Activated naive CD4-positive, alpha-beta T cell treated with anti-CD3 and anti-CD28 coated beads for 36 hours (primary cell): ENCODE measurements around the gene PTPRN2. TPM values are rescaled to one million over a fixed set of nuclear protein-coding genes. Genes with fewer than 3 reads are reported as not detected.
"Not testable (repeated sequence)": the region's sequence is repeated elsewhere in the genome, so short reads cannot be mapped to it uniquely, and the experiment has no call there.

ENCODE experiments used
- CTCF ChIA-PET: fragments of 350-600 bp; sonication (Branson Sonifier 250); formaldehyde crosslinking; loops from one replicate; lab custom pipeline; 2021; ENCODE audit warnings: antibody characterized with exemption; lab: Charles Lee
- DNase-seq: peaks from one replicate; pipeline ENCODE4 v3.0.0-alpha.2; 2020
- H3K27ac Mint-ChIP-seq: one replicate; pipeline ENCODE4 v1.8.0; 2021; ENCODE audit warnings: mild to moderate bottlenecking, mixed read lengths
- H3K27me3 Mint-ChIP-seq: one replicate; pipeline ENCODE4 v1.8.0; 2021; ENCODE audit warnings: low read depth, mixed read lengths
- H3K36me3 Mint-ChIP-seq: one replicate; pipeline ENCODE4 v1.8.0; 2021; ENCODE audit warnings: low read depth, mixed read lengths
- H3K4me1 Mint-ChIP-seq: one replicate; pipeline ENCODE4 v1.8.0; 2021; ENCODE audit warnings: low read depth, mixed read lengths
- H3K4me3 Mint-ChIP-seq: one replicate; pipeline ENCODE4 v1.8.0; 2021; ENCODE audit warnings: mild to moderate bottlenecking, moderate library complexity, mixed read lengths
- H3K9me3 Mint-ChIP-seq: one replicate; pipeline ENCODE4 v1.8.0; 2021; ENCODE audit warnings: mixed read lengths
- intact Hi-C: fragments of 100-400 bp; cut with micrococcal nuclease; formaldehyde crosslinking; loops from one replicate; pipeline ENCODE4 v1.15.1; 2023
- total RNA-seq, 2 experiments: library from RNA; stranded (reverse); gene quantifications; one replicate each; pipeline ENCODE4 v1.2.3, GENCODE V29; 2021

PTPRN2 gene
- total RNA-seq, 2 experiments from 2014 or later, result 0.54 to 0.62 TPM

- Mint-ChIP-seq H3K4me1 (peaks cover 20% of the 10 kb centered on the region), H3K36me3 (no peaks in the 10 kb centered on the region), H3K9me3 (no peaks in the 10 kb centered on the region), H3K27me3 (no peaks in the 10 kb centered on the region), H3K4me3 (peak overlapping the region; percentile 84), H3K27ac (peak overlapping the region; percentile 57)
- DNase-seq, result peak; percentile 76
- CTCF ChIA-PET, result no interaction called here
- intact Hi-C loops, result loop anchor here (2.0 kb wide), 2 partner anchors 44 to 66 kb away; no protein-coding TSS in a partner anchor
These were observed 1018.6 kb downstream of the PTPRN2 start for GRCh38 chr7:157568770-157569584.

- CTCF ChIA-PET, result no interaction called here
- Mint-ChIP-seq H3K27ac (no peak overlapping the region), H3K4me1 (peaks cover 16% of the 10 kb centered on the region), H3K27me3 (no peaks in the 10 kb centered on the region), H3K4me3 (peak overlapping the region; percentile 84), H3K9me3 (no peaks in the 10 kb centered on the region), H3K36me3 (no peaks in the 10 kb centered on the region)
- no peak for DNase-seq
- intact Hi-C loops, result loop anchor here (2.0 kb wide), 2 partner anchors 45 to 65 kb away; no protein-coding TSS in a partner anchor
These were observed 1019.4 kb downstream of the PTPRN2 start for GRCh38 chr7:157568106-157568769.

GRCh38 chr7:157567666-157568065 lies 1020.0 kb downstream of the PTPRN2 start:
- Mint-ChIP-seq H3K9me3 (no peaks in the 10 kb centered on the region), H3K27ac (no peak overlapping the region), H3K36me3 (no peaks in the 10 kb centered on the region), H3K4me3 (peak overlapping the region; percentile 84), H3K27me3 (no peaks in the 10 kb centered on the region), H3K4me1 (peaks cover 16% of the 10 kb centered on the region)
- CTCF ChIA-PET, result no interaction called here
- intact Hi-C loops, result loop anchor here (2.0 kb wide), 2 partner anchors 45 to 65 kb away; no protein-coding TSS in a partner anchor
- DNase-seq, result no peak

GRCh38 chr7:157566631-157567006 lies 1021.0 kb downstream of the PTPRN2 start:
- no peak for DNase-seq
- Mint-ChIP-seq H3K36me3 (no peaks in the 10 kb centered on the region), H3K4me3 (no peak overlapping the region), H3K27me3 (no peaks in the 10 kb centered on the region), H3K9me3 (no peaks in the 10 kb centered on the region), H3K27ac (no peak overlapping the region), H3K4me1 (peaks cover 16% of the 10 kb centered on the region)
- intact Hi-C loops, result no loop called here
- CTCF ChIA-PET, result no interaction called here

- DNase-seq, result no peak
- intact Hi-C loops, result no loop called here
- Mint-ChIP-seq H3K36me3 (no peaks in the 10 kb centered on the region), H3K27ac (no peak overlapping the region), H3K27me3 (no peaks in the 10 kb centered on the region), H3K4me1 (peaks cover 16% of the 10 kb centered on the region), H3K4me3 (no peak overlapping the region), H3K9me3 (no peaks in the 10 kb centered on the region)
- CTCF ChIA-PET, result no interaction called here
These were observed 1021.5 kb downstream of the PTPRN2 start for GRCh38 chr7:157565981-157566630.

GRCh38 chr7:157565201-157565626 lies 1022.4 kb downstream of the PTPRN2 start:
- H3K9me3 Mint-ChIP-seq, result no peaks in the 10 kb centered on the region
- H3K27ac Mint-ChIP-seq, result no peak overlapping the region
- H3K4me3 Mint-ChIP-seq, result no peak overlapping the region
- intact Hi-C loops, result no loop called here
- H3K27me3 Mint-ChIP-seq, result no peaks in the 10 kb centered on the region
- DNase-seq, result no peak
- CTCF ChIA-PET, result no interaction called here
- H3K4me1 Mint-ChIP-seq, result peaks cover 16% of the 10 kb centered on the region
- no peaks in the 10 kb centered on the region for H3K36me3 Mint-ChIP-seq

GRCh38 chr7:157564517-157565177 lies 1023.0 kb downstream of the PTPRN2 start:
- DNase-seq, result no peak
- H3K27me3 Mint-ChIP-seq, result no peaks in the 10 kb centered on the region
- H3K36me3 Mint-ChIP-seq, result no peaks in the 10 kb centered on the region
- peaks cover 16% of the 10 kb centered on the region for H3K4me1 Mint-ChIP-seq
- H3K4me3 Mint-ChIP-seq, result no peak overlapping the region
- CTCF ChIA-PET, result no interaction called here
- no peak overlapping the region for H3K27ac Mint-ChIP-seq
- H3K9me3 Mint-ChIP-seq, result no peaks in the 10 kb centered on the region
- intact Hi-C loops, result no loop called here

- H3K9me3 Mint-ChIP-seq, H3K27me3 Mint-ChIP-seq, H3K4me1 Mint-ChIP-seq, H3K36me3 Mint-ChIP-seq, H3K27ac Mint-ChIP-seq, H3K4me3 Mint-ChIP-seq, CTCF ChIA-PET, intact Hi-C loops, DNase-seq: not testable (repeated sequence)
These were observed 1024.0 kb downstream of the PTPRN2 start for GRCh38 chr7:157563467-157564135.

GRCh38 chr7:157562522-157563398 lies 1024.9 kb downstream of the PTPRN2 start:
- H3K36me3 Mint-ChIP-seq, CTCF ChIA-PET, H3K27me3 Mint-ChIP-seq, H3K4me3 Mint-ChIP-seq, DNase-seq, intact Hi-C loops, H3K9me3 Mint-ChIP-seq, H3K27ac Mint-ChIP-seq, H3K4me1 Mint-ChIP-seq: not testable (repeated sequence)

- Mint-ChIP-seq H3K9me3 (no peaks in the 10 kb centered on the region), H3K27me3 (no peaks in the 10 kb centered on the region), H3K4me1 (no peaks in the 10 kb centered on the region), H3K27ac (no peak overlapping the region), H3K4me3 (no peak overlapping the region), H3K36me3 (no peaks in the 10 kb centered on the region)
- intact Hi-C loops, result no loop called here
- no peak for DNase-seq
- CTCF ChIA-PET, result interaction anchor here (0.7 to 1.3 kb wide), 2 partner anchors 25 to 129 kb away, joined by 3 read pairs; no protein-coding TSS in a partner anchor
These were observed 1025.7 kb downstream of the PTPRN2 start for GRCh38 chr7:157561816-157562410.

- H3K4me1 Mint-ChIP-seq, result no peaks in the 10 kb centered on the region
- no peaks in the 10 kb centered on the region for H3K36me3 Mint-ChIP-seq
- H3K4me3 Mint-ChIP-seq, result no peak overlapping the region
- CTCF ChIA-PET, result interaction anchor here (0.7 to 1.3 kb wide), 2 partner anchors 24 to 129 kb away, joined by 3 read pairs; no protein-coding TSS in a partner anchor
- intact Hi-C loops, result no loop called here
- no peaks in the 10 kb centered on the region for H3K9me3 Mint-ChIP-seq
- H3K27me3 Mint-ChIP-seq, result no peaks in the 10 kb centered on the region
- H3K27ac Mint-ChIP-seq, result no peak overlapping the region
- DNase-seq, result no peak
These were observed 1026.2 kb downstream of the PTPRN2 start for GRCh38 chr7:157561523-157561785.
